ENCODE data around the gene SLC16A12.
"Not testable (repeated sequence)": the region's sequence is repeated elsewhere in the genome, so short reads cannot be mapped to it uniquely, and the experiment has no call there.

SLC16A12 gene

GRCh38 chr10:89414879-89415821 lies 120.2 kb downstream of the SLC16A12 start:
- peak; percentile 6 for DNase-seq

- peak; percentile 71 for DNase-seq
These were observed 121.1 kb downstream of the SLC16A12 start, which contains the start of gene IFIT5 for GRCh38 chr10:89414146-89414878. TSS of gene IFIT5 (plus strand) at chr10:89414568. CDS start at chr10:89414799, 231 bp downstream.

GRCh38 chr10:89413398-89413912 lies 121.9 kb downstream of the SLC16A12 start:
- DNase-seq, result no peak

GRCh38 chr10:89412276-89412675 lies 123.1 kb downstream of the SLC16A12 start:
- not testable (repeated sequence) for DNase-seq

GRCh38 chr10:89411135-89411534 lies 124.3 kb downstream of the SLC16A12 start:
- DNase-seq, result not testable (repeated sequence)

- DNase-seq, result not testable (repeated sequence)
These were observed 124.8 kb downstream of the SLC16A12 start for GRCh38 chr10:89410551-89410950.

GRCh38 chr10:89409282-89409681 lies 126.1 kb downstream of the SLC16A12 start:
- DNase-seq, result not testable (repeated sequence)

GRCh38 chr10:89407792-89408191 lies 127.6 kb downstream of the SLC16A12 start:
- DNase-seq, result not testable (repeated sequence)

- DNase-seq, result not testable (repeated sequence)
These were observed 129.2 kb downstream of the SLC16A12 start for GRCh38 chr10:89406178-89406577.

GRCh38 chr10:89404104-89405047 lies 131.0 kb downstream of the SLC16A12 start:
- no peak for DNase-seq

- no peak for DNase-seq
These were observed 132.4 kb downstream of the SLC16A12 start for GRCh38 chr10:89403043-89403442.

GRCh38 chr10:89399956-89400355 lies 135.4 kb downstream of the SLC16A12 start:
- no peak for DNase-seq

GRCh38 chr10:89398003-89398749 lies 137.2 kb downstream of the SLC16A12 start:
- DNase-seq, result no peak

- DNase-seq, result no peak
These were observed 140.3 kb downstream of the SLC16A12 start for GRCh38 chr10:89395141-89395540.

GRCh38 chr10:89393898-89394297 lies 141.5 kb downstream of the SLC16A12 start:
- no peak for DNase-seq

- no peak for DNase-seq
These were observed 142.4 kb downstream of the SLC16A12 start for GRCh38 chr10:89392974-89393373.

GRCh38 chr10:89391907-89392756 lies 143.3 kb downstream of the SLC16A12 start, which contains the start of gene IFIT1:
TSS of gene IFIT1 (plus strand) at chr10:89392623. CDS start at chr10:89392713, 90 bp downstream.
- no peak for DNase-seq

GRCh38 chr10:89391226-89391576 lies 144.2 kb downstream of the SLC16A12 start:
- DNase-seq, result not testable (repeated sequence)

- peak; percentile 11 for DNase-seq
These were observed 144.7 kb downstream of the SLC16A12 start for GRCh38 chr10:89390476-89391225.

GRCh38 chr10:89389254-89389653 lies 146.1 kb downstream of the SLC16A12 start:
- no peak for DNase-seq
